BE2C (cell line): Measurements from ENCODE around the gene PIGX.

ENCODE experiments used
- DNase-seq: peaks from one replicate; pipeline ENCODE4 v3.0.0-alpha.2; 2020
- H3K27me3 ChIP-seq: fragments of 250-450 bp; sonication (Bioruptor Pico); 2 replicates; pipeline ENCODE4 v1.5.1; 2020; ENCODE audit warnings: mild to moderate bottlenecking
- H3K36me3 ChIP-seq: fragments of 250-450 bp; sonication (Bioruptor Pico); 2 replicates; pipeline ENCODE4 v1.5.1; 2020; ENCODE audit warnings: mild to moderate bottlenecking
- H3K4me1 ChIP-seq: fragments of 250-450 bp; sonication (Bioruptor Pico); 2 replicates; pipeline ENCODE4 v1.5.1; 2020
- H3K4me3 ChIP-seq: 2 replicates; pipeline ENCODE4 v1.5.1; 2011; ENCODE audit warnings: low read depth, low read length
- H3K9me3 ChIP-seq: fragments of 250-450 bp; sonication (Bioruptor Pico); 2 replicates; pipeline ENCODE4 v1.5.1; 2020
- TF ChIP-seq, protein P1 (sequence below): IDR thresholded peaks from 2 replicates; pipeline ENCODE4 v1.5.1; 2012; ENCODE audit warnings: mild to moderate bottlenecking, low read depth, low read length

The PIGX gene

DNA sequence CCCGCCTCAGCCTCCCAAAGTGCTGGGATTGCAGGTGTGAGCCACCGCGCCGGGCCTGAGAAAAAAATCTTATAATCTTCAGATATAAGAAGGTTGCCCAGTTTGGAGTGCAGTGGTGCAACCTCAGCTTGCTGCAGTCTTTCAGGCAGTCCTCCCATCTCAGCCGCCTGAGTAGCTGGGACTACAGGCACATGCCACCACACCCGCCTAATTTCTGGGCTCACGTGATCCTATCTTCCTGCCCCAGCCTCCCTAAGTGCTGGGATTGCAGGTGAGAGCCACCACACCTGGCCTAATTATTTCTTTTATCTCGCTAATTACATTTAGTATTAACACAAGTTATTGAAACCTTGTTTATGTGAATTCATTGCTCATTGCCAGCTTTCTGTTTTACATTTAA is 41.0 kb downstream of the PIGX start:
- no peaks in the 10 kb centered on the region for H3K27me3 ChIP-seq
- DNase-seq = no peak
- H3K4me1 ChIP-seq = peaks cover 9% of the 10 kb centered on the region
- H3K36me3 ChIP-seq = peaks cover 29% of the 10 kb centered on the region
- H3K9me3 ChIP-seq = peaks cover 8% of the 10 kb centered on the region
- TF ChIP-seq, protein P1, sequence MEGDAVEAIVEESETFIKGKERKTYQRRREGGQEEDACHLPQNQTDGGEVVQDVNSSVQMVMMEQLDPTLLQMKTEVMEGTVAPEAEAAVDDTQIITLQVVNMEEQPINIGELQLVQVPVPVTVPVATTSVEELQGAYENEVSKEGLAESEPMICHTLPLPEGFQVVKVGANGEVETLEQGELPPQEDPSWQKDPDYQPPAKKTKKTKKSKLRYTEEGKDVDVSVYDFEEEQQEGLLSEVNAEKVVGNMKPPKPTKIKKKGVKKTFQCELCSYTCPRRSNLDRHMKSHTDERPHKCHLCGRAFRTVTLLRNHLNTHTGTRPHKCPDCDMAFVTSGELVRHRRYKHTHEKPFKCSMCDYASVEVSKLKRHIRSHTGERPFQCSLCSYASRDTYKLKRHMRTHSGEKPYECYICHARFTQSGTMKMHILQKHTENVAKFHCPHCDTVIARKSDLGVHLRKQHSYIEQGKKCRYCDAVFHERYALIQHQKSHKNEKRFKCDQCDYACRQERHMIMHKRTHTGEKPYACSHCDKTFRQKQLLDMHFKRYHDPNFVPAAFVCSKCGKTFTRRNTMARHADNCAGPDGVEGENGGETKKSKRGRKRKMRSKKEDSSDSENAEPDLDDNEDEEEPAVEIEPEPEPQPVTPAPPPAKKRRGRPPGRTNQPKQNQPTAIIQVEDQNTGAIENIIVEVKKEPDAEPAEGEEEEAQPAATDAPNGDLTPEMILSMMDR = no peak
- H3K4me3 ChIP-seq = no peak overlapping the region

DNA sequence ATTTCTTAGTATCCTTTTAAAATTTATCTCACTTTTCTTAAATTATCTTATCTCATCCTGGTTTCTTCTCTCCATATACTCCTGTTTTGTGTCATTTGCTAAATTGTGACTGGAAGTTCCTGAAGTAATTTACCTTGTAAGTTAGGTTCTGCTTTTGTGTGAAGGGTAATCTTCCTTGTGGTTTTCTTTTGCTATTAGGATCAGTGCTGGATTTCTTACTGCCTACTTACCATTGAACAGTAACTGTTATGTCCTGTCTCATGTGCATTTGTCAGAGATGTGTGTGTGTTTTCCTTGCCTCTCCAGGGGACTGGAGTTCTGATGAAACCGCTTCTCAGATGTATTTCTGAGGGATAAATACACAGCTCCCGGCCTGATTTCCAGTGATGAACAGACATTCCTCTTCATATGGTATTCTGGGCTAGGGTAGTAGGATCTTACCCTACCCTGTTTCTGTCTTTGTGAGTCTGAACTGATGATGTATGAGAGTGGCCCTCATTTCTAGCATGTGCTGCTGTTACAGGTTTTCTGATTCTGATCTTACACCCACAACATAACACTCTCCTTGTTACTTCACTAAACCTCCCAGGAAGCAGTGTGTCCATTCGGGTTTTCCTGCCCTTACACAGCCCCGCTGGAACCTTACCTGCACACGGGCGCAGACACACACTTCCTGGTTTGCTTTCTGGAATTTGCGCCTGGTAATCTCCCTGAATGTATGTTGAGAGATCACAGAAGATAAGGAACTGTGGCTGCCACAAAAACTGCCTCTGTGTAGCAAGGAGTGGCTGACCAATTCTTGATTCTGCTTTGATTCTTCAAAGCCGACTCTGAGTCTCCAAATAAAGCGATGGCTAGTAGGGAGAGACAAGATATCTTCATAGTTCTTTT is 42.2 kb downstream of the PIGX start:
- Histone ChIP-seq H3K9me3 (peaks cover 8% of the 10 kb centered on the region), H3K4me1 (peaks cover 9% of the 10 kb centered on the region), H3K36me3 (peaks cover 23% of the 10 kb centered on the region), H3K27me3 (no peaks in the 10 kb centered on the region), H3K4me3 (no peak overlapping the region)
- no peak for DNase-seq
- TF ChIP-seq, protein P1 = no peak

DNA sequence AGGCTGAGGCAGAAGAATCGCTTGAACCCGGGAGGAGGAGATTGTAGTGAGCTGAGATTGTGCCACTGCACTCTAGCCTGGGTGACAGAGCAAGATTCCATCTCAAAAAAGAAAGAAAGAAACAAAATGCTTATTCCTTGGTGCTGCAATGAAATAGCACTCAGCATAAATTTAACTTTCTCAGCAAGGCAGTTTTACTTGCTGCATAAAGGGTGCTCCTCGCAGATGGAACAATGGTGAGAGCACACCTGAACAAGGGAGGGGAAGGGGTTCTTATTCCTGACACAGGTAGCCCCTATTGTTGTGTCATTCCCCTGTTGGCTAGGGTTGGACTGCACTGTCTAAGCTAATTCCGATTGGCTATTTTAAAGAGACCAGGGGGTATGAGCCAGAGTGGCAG is 44.6 kb downstream of the PIGX start:
- peaks cover 8% of the 10 kb centered on the region for H3K9me3 ChIP-seq
- H3K36me3 ChIP-seq = peaks cover 16% of the 10 kb centered on the region
- H3K27me3 ChIP-seq = no peaks in the 10 kb centered on the region
- no peak for DNase-seq
- TF ChIP-seq, protein P1 = no peak
- no peak overlapping the region for H3K4me3 ChIP-seq
- H3K4me1 ChIP-seq = peaks cover 9% of the 10 kb centered on the region

DNA sequence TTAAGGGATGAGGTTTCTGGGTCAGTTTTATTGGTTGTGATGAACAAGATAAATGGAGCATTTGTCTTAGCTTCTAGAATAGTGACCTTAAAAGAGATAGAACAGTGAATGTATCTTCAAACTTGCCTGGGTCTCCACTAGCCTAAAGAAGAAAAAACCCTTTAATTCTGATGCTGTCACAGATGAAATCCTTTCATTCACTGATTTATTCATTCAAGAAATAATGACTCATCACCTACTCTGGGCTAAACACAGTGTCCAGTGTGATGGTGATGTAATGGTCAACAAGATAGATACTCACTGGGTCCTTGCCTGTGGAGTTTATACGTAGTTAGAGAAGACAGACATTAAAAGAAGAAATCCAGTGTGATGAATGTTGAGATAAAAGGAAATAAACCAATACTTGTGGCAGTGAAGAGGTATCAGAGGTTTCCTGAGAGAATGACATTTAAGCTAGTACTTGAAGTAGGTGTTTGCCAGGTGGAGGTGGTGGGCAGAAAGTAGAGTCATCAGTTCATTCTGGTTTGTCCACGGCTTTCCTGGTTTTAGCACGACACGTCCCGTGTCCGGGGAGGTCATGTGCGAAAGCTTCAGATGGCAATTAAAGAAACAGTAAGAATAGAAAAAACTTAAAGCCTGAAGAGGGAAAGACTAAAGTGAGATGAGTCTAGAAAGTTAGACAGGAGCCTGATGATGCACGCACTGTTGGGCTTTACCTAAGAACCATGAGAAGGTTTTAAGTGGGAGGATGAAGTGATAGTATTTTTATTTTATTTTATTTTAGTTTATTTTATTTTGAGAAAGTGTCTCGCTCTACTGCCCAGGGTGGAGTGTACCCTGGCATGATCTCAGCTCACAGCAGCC is 45.9 kb downstream of the PIGX start:
- no peak overlapping the region for H3K4me3 ChIP-seq
- H3K4me1 ChIP-seq = peaks cover 9% of the 10 kb centered on the region
- H3K9me3 ChIP-seq = peaks cover 8% of the 10 kb centered on the region
- no peak for DNase-seq
- H3K36me3 ChIP-seq = peaks cover 10% of the 10 kb centered on the region
- no peaks in the 10 kb centered on the region for H3K27me3 ChIP-seq
- TF ChIP-seq, protein P1 = no peak

DNA sequence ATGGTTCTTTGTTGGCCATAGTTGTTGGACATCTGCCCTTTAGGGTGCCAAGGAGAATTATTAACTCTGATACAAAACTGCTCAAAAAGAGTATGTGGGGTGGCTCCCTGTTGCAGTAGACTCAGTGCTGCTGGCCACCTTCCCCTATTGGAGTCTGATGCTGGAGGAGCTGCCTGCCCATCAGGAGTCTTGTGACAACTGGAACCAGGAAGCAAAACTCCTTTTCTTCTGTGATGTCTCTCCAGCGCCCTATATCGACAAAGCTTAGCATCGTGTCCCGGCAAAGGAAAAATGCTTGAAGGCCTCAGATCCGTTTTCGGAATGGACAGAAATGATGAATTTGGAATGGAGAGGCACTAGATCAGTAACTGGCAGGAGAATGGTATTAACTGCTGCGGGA is 51.0 kb downstream of the PIGX start:
- Histone ChIP-seq H3K4me1 (no peaks in the 10 kb centered on the region), H3K9me3 (no peaks in the 10 kb centered on the region; the same call in 1 of the 2 replicates), H3K36me3 (peaks cover 4% of the 10 kb centered on the region; the same call in 1 of the 2 replicates), H3K4me3 (no peak overlapping the region), H3K27me3 (no peaks in the 10 kb centered on the region)
- TF ChIP-seq, protein P1 = no peak
- DNase-seq = no peak
